ENCODE measurements around the gene CDCA7. TPM values are rescaled to one million over a fixed set of nuclear protein-coding genes. Genes with fewer than 3 reads are reported as not detected.
"Not testable (repeated sequence)": the region's sequence is repeated elsewhere in the genome, so short reads cannot be mapped to it uniquely, and the experiment has no call there.

CDCA7 gene
- total RNA-seq, 1 experiment from 2014 or later, result 14.8 TPM

DNA sequence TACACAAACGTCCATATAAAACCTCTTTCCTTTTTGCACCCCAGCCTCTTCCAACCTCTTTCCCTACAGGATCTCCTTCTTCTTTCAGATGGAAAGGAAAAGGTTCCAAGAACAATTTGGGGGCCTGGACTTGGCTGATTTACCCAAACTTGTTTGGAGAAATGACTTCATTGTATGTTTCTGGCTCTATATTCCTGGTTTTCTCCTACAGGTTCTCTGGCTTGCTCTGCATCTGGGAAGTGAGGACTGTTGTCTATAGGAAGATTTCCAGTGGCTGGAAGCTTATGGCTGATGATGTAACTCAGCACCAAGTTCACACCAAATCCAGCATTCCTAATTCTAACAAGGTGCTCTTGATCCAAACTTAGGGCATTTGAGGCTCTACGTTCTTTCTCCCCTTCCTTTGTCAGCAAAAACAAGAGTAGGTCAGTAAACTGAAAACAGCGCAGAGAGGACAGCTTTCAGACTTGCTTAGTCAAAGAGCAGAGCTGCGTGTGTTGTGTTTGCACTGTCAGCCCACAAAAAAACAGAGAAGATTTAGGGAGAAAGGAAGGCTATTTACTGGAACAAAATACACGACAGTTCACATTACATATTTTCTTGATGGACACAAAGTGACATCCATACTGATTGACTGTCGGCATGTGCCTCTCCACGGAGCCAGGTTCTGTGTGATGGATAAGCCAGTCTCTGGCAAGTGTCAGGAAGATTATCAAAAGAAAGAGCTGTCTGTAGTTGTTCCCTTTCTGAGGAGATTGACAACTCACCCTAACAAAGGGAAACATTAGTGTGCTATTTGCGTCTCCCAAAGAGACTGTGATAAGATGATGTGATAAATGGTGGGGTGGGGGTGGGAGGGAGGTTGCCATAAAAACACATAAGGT, 39.7 kb downstream of the CDCA7 start:
- in situ Hi-C loops (cut with HindIII; ENCODE audit: low pct_unique_long_range_greater_than_20kb, low sequenced_read_pairs), result no loop called here
- no peak for DNase-seq (ENCODE audit: low read depth)

DNA sequence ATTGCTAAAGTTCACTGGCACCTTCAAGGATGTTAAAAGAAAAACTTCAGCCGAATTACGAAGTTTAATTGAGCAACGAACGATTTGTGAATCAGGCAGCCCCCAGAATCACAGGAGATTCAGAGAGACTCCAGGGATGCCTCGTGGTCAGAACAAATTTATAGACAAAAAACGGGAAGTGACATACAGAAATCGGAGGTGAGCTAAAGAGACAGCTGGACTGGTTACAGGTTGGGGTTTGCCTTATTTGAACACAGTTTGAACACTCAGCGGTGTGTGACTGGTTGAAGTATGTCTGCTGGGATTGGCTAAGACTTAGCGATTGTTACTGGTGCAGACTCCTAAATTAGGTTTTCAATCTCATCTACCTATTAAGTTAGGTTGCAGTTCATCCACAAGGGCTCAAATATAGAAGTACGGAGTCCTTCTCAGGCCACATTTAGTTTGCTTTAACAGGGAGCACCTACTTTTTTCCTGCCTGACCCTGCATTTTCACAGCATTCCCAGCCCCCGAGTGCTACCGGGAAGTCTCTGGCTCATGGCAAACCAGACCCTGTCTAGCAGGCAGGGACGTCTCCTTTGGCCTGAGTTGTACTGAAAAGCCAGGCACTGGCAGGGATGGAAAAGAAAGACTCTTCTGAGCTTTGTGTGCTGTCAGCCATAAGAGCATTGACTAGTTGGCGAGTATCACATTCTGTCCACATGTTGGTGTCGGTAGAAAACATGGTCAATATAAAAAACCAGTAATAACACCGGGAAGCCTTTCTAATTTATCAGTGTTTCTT, 41.1 kb downstream of the CDCA7 start:
- no peak for DNase-seq (ENCODE audit: low read depth)
- in situ Hi-C loops (cut with HindIII; ENCODE audit: low pct_unique_long_range_greater_than_20kb, low sequenced_read_pairs), result no loop called here

DNA sequence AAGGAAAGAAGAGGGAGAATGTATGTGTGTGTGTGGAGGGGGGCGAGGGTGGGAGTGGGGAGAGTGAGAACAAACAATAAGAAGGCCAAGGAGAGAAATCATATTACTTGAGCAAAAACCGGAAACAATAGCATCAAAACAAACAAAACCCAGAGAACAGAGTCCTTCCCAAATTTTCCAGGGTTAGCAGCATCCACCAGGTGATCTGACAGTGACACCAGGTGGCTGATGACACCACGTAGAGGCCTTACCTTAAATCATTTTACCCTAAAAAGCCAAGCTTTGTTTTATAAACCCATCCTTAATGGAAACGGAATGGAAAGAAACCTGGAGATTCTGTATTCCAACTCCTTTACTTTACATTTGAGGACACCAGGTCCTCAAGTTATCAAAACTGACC, 42.9 kb downstream of the CDCA7 start:
- DNase-seq (ENCODE audit: low read depth), result no peak
- in situ Hi-C loops (cut with HindIII; ENCODE audit: low pct_unique_long_range_greater_than_20kb, low sequenced_read_pairs), result no loop called here

DNA sequence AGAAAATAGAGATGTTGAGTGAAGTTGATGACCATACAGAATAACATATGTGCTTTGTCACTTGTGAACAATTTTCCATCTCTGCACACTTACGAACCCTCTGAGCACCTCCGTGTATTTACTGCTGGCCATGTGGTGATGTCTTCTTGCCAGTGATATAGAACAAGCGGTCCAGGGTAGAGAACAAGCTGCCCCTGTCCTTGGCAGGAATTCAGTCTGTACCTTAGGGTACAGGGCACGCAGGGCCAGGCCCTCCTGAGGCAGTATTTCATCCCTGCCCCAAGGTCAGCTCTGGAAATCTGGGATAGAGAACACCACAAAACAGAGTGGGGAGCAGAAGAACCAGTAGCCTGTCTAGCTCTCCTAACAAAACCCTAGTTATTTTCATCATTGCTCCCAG, 44.6 kb downstream of the CDCA7 start:
- DNase-seq (ENCODE audit: low read depth), result no peak
- in situ Hi-C loops (cut with HindIII; ENCODE audit: low pct_unique_long_range_greater_than_20kb, low sequenced_read_pairs), result no loop called here

DNA sequence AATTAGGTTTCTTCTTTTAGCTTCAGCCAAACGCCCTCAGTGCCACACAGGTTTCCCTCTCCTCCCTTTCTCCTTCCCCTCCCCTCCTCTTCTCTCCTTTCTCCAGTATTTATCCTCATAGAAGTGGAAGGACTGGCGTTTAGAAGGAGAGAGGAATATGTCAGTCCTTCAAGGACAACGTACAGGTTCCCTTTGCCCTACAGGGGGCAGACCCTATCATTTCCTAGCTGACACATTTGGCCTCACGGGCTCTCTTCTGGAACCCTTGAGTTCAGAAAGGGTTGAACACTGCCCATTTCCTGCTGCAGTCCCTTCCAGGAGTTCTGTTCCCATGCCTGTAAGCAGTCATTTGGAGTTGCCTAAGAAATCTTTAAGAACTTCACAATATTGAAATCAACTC, 46.1 kb downstream of the CDCA7 start:
- in situ Hi-C loops (cut with HindIII; ENCODE audit: low pct_unique_long_range_greater_than_20kb, low sequenced_read_pairs), result no loop called here
- no peak for DNase-seq (ENCODE audit: low read depth)

DNA sequence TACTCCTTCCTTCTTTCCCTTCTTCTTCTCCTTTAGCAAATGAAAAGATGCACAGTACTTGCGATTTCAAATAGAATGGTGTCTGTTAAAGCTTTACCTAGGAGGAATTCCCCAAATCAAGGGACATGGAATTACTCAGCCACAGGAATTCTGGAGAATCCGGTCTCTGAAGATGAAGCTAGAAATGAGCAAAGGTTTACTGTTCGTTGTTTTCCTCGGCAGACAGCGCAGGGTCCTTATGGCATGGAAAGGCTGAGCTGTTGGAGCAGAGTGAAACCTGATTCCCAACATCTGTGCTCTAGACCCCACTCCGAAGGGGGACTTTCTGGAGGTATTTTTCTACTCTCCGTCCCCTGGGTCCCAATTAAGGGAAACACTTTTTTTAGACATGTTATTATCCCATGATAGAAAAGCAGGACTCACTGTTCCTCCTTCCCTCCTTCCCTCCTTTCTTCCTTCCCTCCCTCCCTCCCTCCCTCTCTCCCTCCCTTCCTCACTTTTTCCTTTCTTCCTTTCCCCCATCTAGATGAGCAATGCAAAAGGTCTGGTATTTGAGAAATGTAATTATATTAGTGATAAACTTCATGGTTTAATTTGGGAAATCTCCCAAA, 47.1 kb downstream of the CDCA7 start:
- in situ Hi-C loops (cut with HindIII; ENCODE audit: low pct_unique_long_range_greater_than_20kb, low sequenced_read_pairs), result no loop called here
- DNase-seq (ENCODE audit: low read depth), result peak; percentile 14

DNA sequence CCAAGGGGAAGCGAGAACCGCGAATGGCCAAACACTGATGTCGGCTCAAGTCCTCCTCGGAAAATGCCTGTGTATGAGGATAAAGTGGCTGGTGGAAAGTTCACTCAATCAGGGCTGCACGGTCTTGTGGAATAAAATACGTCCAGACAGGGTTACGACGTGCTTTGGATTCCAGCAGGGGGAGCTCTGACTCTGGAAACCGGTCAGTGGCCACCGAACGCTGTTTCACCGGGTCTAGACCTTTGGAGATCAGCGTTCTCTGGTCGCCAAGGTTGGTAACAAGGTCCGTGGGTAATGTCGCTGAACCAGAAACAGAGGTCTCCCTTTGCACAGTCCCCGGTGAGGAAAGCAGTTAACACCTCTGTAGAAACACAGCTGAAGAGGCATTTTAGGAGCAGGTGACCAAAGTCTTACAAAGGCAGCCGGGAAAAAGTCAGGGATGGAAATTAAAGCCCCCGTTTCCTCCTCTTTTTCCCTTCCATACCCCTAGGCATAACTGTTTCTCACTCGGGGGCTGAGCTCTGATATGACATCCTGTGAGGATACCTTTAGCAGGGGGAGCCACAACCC, 47.8 kb downstream of the CDCA7 start:
- peak; percentile 66 for DNase-seq (ENCODE audit: low read depth)
- in situ Hi-C loops (cut with HindIII; ENCODE audit: low pct_unique_long_range_greater_than_20kb, low sequenced_read_pairs), result no loop called here

DNA sequence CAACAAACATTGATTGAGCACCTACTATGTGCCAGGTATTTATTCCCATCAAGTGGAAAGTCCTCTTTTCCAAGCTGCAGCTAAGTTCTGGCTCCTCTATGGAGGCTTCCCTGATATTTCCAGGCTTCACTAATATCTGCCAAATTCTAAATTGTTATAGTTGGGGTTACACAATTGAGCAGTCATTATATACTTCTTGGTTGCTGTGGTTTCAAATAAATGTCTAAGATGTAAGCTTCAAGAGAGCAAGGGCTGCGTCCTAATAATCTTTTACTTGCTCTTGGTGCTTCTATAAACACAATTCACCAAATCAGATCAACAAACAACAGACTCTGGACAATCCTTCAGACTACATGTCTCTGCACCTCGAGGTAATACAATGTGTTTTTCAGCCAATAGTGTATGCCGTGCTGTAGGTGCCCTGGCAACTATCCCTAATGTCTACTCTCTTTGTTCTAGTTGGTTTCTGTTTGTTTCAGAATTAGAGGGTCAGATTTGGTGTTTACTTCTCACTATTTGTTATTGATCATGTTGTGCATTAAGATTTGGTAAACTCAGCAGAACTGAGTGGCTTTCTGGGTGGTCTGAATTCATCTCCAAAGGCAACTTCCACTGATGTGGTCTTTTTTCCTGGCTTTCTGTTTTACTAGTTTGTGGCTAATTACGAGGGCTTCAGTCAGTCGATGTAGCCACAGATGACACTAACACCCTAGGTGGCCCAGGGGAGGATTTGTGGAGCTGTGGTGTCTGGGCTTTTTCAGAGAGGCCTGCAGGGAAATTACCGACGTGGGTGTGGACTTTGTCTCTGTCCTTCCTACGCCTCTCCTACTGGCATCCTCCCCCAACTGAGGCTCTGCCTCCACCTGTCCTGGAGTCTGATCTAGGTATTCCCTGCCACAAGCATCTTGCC, 50.4 kb downstream of the CDCA7 start:
- in situ Hi-C loops (cut with HindIII; ENCODE audit: low pct_unique_long_range_greater_than_20kb, low sequenced_read_pairs), result no loop called here
- no peak for DNase-seq (ENCODE audit: low read depth)

DNA sequence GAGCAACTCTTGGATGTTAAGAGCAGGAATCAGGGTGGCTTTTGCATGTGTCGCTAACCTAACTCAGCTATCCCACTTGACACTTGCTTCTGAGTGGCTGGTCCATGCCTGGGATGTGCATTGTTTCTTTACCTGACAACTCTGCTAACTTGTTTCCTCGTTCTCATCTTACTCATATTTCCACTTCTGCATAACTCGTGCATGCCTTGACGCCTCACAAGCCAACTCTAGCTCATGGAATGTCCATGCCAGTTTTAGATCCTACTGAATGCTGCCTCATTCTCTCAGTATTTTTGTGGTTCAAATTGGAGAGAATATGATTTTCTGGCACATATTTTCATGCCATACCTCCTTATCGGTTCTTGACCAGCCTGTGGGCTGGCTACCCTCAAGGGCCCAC, 52.5 kb downstream of the CDCA7 start:
- in situ Hi-C loops (cut with HindIII; ENCODE audit: low pct_unique_long_range_greater_than_20kb, low sequenced_read_pairs), result no loop called here
- no peak for DNase-seq (ENCODE audit: low read depth)

DNA sequence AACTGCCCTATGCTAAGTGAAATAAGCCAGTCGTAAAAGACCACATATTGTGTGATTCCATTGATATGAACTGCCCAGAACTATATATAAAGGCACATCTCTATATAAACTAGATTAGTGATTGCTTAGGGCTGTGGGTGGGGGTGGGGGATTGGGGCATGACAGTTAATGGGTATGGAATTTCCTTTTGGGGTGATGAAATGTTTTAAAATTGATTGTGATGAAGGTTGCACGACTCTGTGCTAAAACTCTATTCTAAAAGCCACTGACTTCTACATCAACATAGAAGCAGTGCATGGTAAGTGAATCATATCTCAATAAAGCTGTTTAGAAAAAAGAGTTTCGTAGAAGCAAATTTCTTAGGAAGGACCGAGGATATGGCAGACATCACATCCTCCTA, 53.0 kb downstream of the CDCA7 start:
- DNase-seq (ENCODE audit: low read depth), result no peak
- in situ Hi-C loops (cut with HindIII; ENCODE audit: low pct_unique_long_range_greater_than_20kb, low sequenced_read_pairs), result no loop called here

DNA sequence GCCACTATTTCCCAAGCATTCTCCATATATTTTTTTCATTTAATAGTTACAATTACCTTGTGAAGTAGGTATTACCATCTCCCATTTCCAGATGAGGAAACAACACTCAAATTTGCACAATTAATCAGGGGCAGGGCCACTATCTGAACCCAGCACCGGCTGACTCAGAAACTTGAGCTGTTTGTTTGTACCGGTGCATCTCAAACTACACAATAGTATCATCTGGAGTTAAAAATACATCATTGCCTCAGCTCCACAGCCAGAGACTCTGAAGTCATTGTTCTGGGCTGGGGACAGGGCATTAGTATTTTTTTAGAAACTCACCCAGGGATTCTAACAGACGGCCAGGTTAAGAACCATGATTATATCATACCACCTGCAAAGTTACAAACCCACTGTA, 55.9 kb downstream of the CDCA7 start:
- in situ Hi-C loops (cut with HindIII; ENCODE audit: low pct_unique_long_range_greater_than_20kb, low sequenced_read_pairs), result no loop called here
- no peak for DNase-seq (ENCODE audit: low read depth)

DNA sequence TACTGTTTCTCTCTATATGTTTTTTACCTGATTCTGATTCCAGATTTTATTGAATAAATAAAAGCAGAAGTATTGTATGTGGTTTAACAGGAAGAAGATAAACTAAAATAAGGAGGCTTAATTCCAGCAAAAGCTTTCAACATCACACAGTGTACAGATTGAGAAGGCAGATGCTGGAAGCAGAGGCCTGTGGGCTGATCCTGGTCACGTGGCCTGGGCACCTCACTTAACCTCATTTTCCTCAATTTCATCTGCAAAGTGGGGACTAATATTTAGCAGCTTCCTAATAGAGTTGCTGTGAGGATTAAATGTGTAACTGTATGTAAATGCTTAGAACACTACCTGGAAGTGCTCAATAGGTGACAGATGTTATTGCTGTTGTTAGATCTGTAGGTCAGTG, 58.0 kb downstream of the CDCA7 start:
- no peak for DNase-seq (ENCODE audit: low read depth)
- in situ Hi-C loops (cut with HindIII; ENCODE audit: low pct_unique_long_range_greater_than_20kb, low sequenced_read_pairs), result no loop called here

DNA sequence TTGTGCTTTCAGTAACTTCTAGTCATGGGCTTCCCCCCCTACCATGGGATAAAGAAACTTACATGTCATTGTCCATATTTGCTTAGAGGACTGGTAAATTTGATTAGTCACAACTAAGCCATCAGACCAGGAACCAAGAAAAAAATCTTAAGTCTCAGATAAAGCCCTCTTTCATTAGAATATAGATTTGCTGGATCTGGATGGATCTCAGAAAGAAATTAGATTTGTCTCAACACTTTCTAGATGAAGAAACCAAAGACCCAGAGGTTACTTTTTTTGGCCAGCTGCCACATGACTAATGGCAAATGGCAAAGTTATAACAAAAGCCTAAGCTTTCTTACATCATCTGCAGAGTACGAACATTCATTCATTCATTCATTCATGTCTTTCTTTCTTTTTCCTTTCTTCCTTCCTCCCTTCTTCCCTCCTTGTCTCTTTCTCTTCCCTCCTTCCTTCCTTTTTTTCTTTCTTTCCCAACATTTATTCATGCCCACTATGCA, 60.2 kb downstream of the CDCA7 start:
- in situ Hi-C loops (cut with HindIII; ENCODE audit: low pct_unique_long_range_greater_than_20kb, low sequenced_read_pairs), result no loop called here

DNA sequence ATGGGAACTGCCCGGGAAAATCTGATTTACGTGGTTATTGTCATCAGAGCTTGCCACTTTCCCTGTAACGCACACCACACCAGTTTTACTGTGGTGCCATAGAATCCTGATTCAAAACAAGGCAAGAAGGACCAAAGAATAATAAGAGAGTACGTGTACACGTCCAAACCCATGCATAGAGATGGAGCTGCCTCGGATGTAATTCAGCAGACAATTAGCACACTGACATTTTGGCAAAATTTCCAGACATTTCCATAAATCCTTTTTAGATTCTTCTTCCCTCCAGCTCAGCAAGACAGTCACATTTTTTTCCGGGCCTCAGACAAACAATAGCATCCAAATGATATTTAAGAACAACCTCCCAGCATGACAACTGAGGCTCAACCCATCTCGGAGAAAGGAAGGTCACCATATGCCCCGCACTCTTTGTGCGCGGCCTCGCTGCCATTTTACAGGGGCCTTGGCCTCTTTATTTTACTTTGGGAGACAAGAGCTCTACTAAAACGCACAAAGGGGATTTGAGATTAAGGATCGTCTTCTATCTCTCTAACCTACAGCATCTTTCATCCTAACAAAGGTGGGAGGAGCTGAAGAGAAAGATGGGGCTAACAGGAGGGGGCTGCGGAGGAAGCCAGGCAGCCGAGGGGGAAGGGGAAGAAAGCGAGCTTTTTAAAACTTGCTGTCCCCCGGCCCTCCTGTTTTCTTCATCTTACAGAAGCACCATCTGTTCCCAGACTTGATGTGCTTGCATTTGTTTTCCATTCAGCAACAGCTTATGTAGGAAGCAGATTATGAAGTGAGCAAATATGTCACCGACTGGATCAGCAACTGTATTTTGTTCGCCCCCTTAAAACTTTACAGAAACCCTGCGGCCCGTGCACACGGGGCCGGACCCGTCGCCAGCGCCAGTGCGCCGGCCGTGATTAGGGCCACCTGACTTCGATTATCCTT, 61.0 kb downstream of the CDCA7 start:
- in situ Hi-C loops (cut with HindIII; ENCODE audit: low pct_unique_long_range_greater_than_20kb, low sequenced_read_pairs), result no loop called here
- no peak for DNase-seq (ENCODE audit: low read depth)

More for the DNA sequence above, 60.2 kb downstream of the CDCA7 start:
- peak; percentile 59 for DNase-seq (ENCODE audit: low read depth)

DNA sequence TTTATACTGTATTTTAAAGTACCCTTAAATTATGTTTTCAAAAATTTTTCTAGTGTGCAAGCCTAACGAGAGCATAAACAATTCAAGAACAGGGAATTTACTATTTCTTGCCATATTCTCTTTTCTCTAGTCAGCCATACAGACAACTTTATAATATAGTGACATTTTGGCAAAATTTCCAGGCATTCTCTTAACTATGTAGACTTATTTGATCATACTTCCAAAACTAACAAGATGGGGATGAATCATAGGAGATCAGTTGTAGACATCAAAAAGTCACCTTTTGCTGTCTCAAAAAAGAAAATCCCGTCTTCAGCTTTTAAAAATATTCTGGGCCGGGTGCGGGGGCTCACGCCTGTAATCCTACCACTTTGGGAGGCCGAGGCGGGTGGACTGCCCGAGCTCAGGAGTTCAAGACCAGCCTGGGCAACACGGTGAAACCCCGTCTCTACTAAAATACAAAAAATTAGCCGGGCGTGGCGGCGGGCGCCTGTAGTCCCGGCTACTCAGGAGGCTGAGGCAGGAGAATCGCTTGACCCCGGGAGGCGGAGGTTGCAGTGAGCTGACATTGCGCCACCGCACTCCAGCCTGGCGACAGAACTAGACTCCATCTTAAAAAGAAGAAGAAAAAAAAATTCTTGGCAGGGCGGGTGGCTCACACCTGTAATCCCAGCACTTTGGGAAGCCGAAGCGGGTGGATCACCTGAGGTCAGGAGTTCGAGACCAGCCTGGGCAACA, 61.9 kb downstream of the CDCA7 start:
- DNase-seq (ENCODE audit: low read depth); in situ Hi-C loops (cut with HindIII; ENCODE audit: low pct_unique_long_range_greater_than_20kb, low sequenced_read_pairs): not testable (repeated sequence)

DNA sequence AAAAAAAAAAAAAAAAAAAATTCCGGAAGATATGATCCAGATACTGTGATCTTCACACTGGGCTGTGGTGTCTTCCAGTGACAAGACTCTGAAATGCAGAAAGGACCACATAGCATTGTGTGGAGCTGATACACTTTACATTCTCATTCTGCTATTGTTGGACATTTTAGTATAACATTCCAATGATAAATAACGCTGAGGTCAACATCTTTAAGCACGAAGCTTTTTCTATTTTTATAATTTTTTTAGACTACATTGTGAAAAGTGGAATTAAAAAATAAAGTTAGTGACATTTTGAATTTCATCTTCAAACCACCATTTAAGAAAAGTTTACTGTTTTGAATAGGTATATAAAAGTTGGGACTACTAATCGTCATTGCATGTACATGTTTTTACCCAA, 62.7 kb downstream of the CDCA7 start:
- in situ Hi-C loops (cut with HindIII; ENCODE audit: low pct_unique_long_range_greater_than_20kb, low sequenced_read_pairs), result no loop called here
- DNase-seq (ENCODE audit: low read depth), result no peak
